Measurements from ENCODE around the gene CECR2.

The CECR2 gene

GRCh38 chr22:17366329-17366728 is 2.9 kb upstream of the CECR2 start:
- Histone ChIP-seq H3K9ac (ENCODE audit: low read length) (no peak overlapping the region), H3K4me2 (ENCODE audit: low read length) (no peak overlapping the region), H4K20me1 (ENCODE audit: insufficient read depth, low read length) (no peaks in the 10 kb centered on the region), H3K27me3 (ENCODE audit: insufficient read depth, low read length) (no peaks in the 10 kb centered on the region), H3K9me3 (ENCODE audit: low read length) (no peaks in the 10 kb centered on the region), H3F3A (ENCODE audit: insufficient read depth, low read length) (no peaks in the 10 kb centered on the region), H3K79me2 (ENCODE audit: insufficient read depth, low read length) (no peaks in the 10 kb centered on the region), H2AFZ (ENCODE audit: low read length) (no peak overlapping the region), H3K36me3 (ENCODE audit: insufficient read depth, low read length) (no peaks in the 10 kb centered on the region), H3K9me2 (ENCODE audit: low read depth, low read length) (no peaks in the 10 kb centered on the region), H3K4me1 (ENCODE audit: insufficient read depth, low read length, severe bottlenecking) (no peaks in the 10 kb centered on the region), H3K27ac (ENCODE audit: low read depth, low read length, poor library complexity, severe bottlenecking) (no peak overlapping the region), H3K4me3 (ENCODE audit: low read depth, low read length, poor library complexity, severe bottlenecking) (no peak overlapping the region)
- no peak for TF ChIP-seq CTCF (IDR thresholded peaks at IDR 0.05; ENCODE audit: low read length)
- no peak for TF ChIP-seq EZH2 (IDR thresholded peaks at IDR 0.05; ENCODE audit: borderline replicate concordance, low read length)

GRCh38 chr22:17366830-17367229 is 2.4 kb upstream of the CECR2 start:
- Histone ChIP-seq H3K36me3 (ENCODE audit: insufficient read depth, low read length) (no peaks in the 10 kb centered on the region), H3K9ac (ENCODE audit: low read length) (no peak overlapping the region), H3K4me2 (ENCODE audit: low read length) (peak overlapping the region; percentile 38), H4K20me1 (ENCODE audit: insufficient read depth, low read length) (no peaks in the 10 kb centered on the region), H3K27me3 (ENCODE audit: insufficient read depth, low read length) (no peaks in the 10 kb centered on the region), H3K4me1 (ENCODE audit: insufficient read depth, low read length, severe bottlenecking) (no peaks in the 10 kb centered on the region), H2AFZ (ENCODE audit: low read length) (no peak overlapping the region), H3K79me2 (ENCODE audit: insufficient read depth, low read length) (no peaks in the 10 kb centered on the region), H3K9me3 (ENCODE audit: low read length) (no peaks in the 10 kb centered on the region), H3K27ac (ENCODE audit: low read depth, low read length, poor library complexity, severe bottlenecking) (no peak overlapping the region), H3F3A (ENCODE audit: insufficient read depth, low read length) (no peaks in the 10 kb centered on the region), H3K9me2 (ENCODE audit: low read depth, low read length) (no peaks in the 10 kb centered on the region), H3K4me3 (ENCODE audit: low read depth, low read length, poor library complexity, severe bottlenecking) (no peak overlapping the region)
- TF ChIP-seq CTCF (IDR thresholded peaks at IDR 0.05; ENCODE audit: low read length) (peak; percentile 44; the same call in 1 of the 2 replicates), EZH2 (IDR thresholded peaks at IDR 0.05; ENCODE audit: borderline replicate concordance, low read length) (no peak)

DNA sequence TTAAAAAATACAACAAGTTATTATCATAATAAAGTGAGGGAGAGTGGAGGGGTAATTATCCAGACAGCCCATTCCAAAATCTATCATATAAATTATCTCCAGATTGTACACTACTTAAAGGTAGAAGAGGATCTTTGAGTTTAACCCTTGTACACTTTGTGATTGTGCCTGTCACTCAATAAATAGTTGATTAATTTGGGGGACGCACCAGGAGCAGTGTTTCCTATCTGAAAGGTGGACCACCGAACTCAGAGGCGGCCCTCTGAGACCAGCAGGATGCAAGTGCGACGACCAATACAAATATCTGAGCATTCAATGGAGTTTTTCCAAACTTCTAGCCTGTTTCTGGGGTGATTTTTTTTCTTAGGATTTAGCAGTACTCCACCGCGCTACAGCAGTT is 1.1 kb upstream of the CECR2 start:
- TF ChIP-seq EZH2 (IDR thresholded peaks at IDR 0.05; ENCODE audit: borderline replicate concordance, low read length) (no peak), CTCF (IDR thresholded peaks at IDR 0.05; ENCODE audit: low read length) (no peak)
- no peaks in the 10 kb centered on the region for H3K4me1 ChIP-seq (ENCODE audit: insufficient read depth, low read length, severe bottlenecking)
- no peak overlapping the region for H3K4me3 ChIP-seq (ENCODE audit: low read depth, low read length, poor library complexity, severe bottlenecking)
- no peak overlapping the region for H3K27ac ChIP-seq (ENCODE audit: low read depth, low read length, poor library complexity, severe bottlenecking)
- H3K79me2 ChIP-seq (ENCODE audit: insufficient read depth, low read length), result no peaks in the 10 kb centered on the region
- H4K20me1 ChIP-seq (ENCODE audit: insufficient read depth, low read length), result no peaks in the 10 kb centered on the region
- H3K36me3 ChIP-seq (ENCODE audit: insufficient read depth, low read length), result no peaks in the 10 kb centered on the region
- no peaks in the 10 kb centered on the region for H3K27me3 ChIP-seq (ENCODE audit: insufficient read depth, low read length)
- no peak overlapping the region for H3K9ac ChIP-seq (ENCODE audit: low read length)
- H3F3A ChIP-seq (ENCODE audit: insufficient read depth, low read length), result no peaks in the 10 kb centered on the region
- H3K9me2 ChIP-seq (ENCODE audit: low read depth, low read length), result no peaks in the 10 kb centered on the region
- no peak overlapping the region for H2AFZ ChIP-seq (ENCODE audit: low read length)
- H3K4me2 ChIP-seq (ENCODE audit: low read length), result no peak overlapping the region
- no peaks in the 10 kb centered on the region for H3K9me3 ChIP-seq (ENCODE audit: low read length)
